Hepatocyte (in vitro differentiated cells): Measurements from ENCODE around the gene MC3R. TPM values are rescaled to one million over a fixed set of nuclear protein-coding genes. Genes with fewer than 3 reads are reported as not detected.

ENCODE experiments used
- DNase-seq: peaks from one replicate; pipeline ENCODE4 v3.0.0-alpha.2; 2016; ENCODE audit warnings: low spot score
- H2AFZ ChIP-seq: fragments of 200-600 bp; sonication (generic); 2 replicates; pipeline ENCODE4 v1.6.0; 2016; ENCODE audit warnings: antibody characterized with exemption, mild to moderate bottlenecking
- H3K27ac ChIP-seq: fragments of 200-600 bp; sonication (generic); 2 replicates; pipeline ENCODE4 v1.5.1; 2016; ENCODE audit warnings: mild to moderate bottlenecking
- H3K27me3 ChIP-seq: fragments of 200-600 bp; sonication (generic); 2 replicates; pipeline ENCODE4 v1.6.1; 2016
- H3K36me3 ChIP-seq: fragments of 200-600 bp; sonication (generic); replicated peaks from 2 replicates; pipeline ENCODE4 v1.5.1; 2016; ENCODE audit warnings: low read depth; ENCODE audit not compliant: insufficient read depth
- H3K4me1 ChIP-seq: fragments of 200-600 bp; sonication (generic); 2 replicates; pipeline ENCODE4 v1.5.1; 2016; ENCODE audit warnings: mild to moderate bottlenecking, moderate library complexity; ENCODE audit not compliant: insufficient read depth
- H3K4me2 ChIP-seq: fragments of 200-600 bp; sonication (generic); 2 replicates; pipeline ENCODE4 v1.6.0; 2016
- H3K4me3 ChIP-seq: fragments of 200-600 bp; sonication (generic); 2 replicates; pipeline ENCODE4 v1.5.1; 2016; ENCODE audit warnings: mild to moderate bottlenecking
- H3K79me2 ChIP-seq: fragments of 200-600 bp; sonication (generic); 2 replicates; pipeline ENCODE4 v1.6.0; 2017; ENCODE audit warnings: mild to moderate bottlenecking
- H3K9me2 ChIP-seq: fragments of 200-600 bp; sonication (generic); replicated peaks from 2 replicates; pipeline ENCODE4 v1.6.0; 2017; ENCODE audit warnings: mild to moderate bottlenecking; ENCODE audit not compliant: insufficient read depth
- H3K9me3 ChIP-seq: fragments of 200-600 bp; sonication (generic); 2 replicates; pipeline ENCODE4 v1.5.1; 2016; ENCODE audit warnings: low read depth, mild to moderate bottlenecking
- H4K20me1 ChIP-seq: fragments of 200-600 bp; sonication (generic); 2 replicates; pipeline ENCODE4 v1.6.0; 2016; ENCODE audit warnings: mild to moderate bottlenecking; ENCODE audit not compliant: insufficient read depth, poor library complexity, severe bottlenecking
- CTCF ChIP-seq: fragments of 200-600 bp; sonication (generic); IDR thresholded peaks from 2 replicates; pipeline ENCODE4 v1.5.1; 2016; ENCODE audit warnings: antibody characterized with exemption, mild to moderate bottlenecking; ENCODE audit not compliant: poor library complexity
- EZH2 ChIP-seq: fragments of 200-600 bp; sonication (generic); IDR thresholded peaks from 2 replicates; pipeline ENCODE4 v1.6.1; 2016; ENCODE audit warnings: antibody characterized with exemption, mild to moderate bottlenecking, borderline replicate concordance
- EZH2phosphoT487 ChIP-seq: fragments of 200-600 bp; sonication (generic); IDR thresholded peaks from one replicate; pipeline ENCODE4 v1.6.1; 2018; ENCODE audit warnings: antibody characterized with exemption, mild to moderate bottlenecking, low read depth, moderate library complexity; ENCODE audit not compliant: unreplicated experiment, severe bottlenecking
- WGBS: methylation state at CpG from one replicate; pipeline ENCODE4 v1.1.6; 2016; ENCODE audit warnings: low lambda C conversion rate; ENCODE audit errors: missing lambda C conversion rate; 5-methylcytosine and 5-hydroxymethylcytosine counted together
- polyA plus RNA-seq: library from polyadenylated mRNA; unstranded; fragments of >200 nt; fragmentation: Nextera tagmentation; extraction: Ambion mirVana; gene quantifications from 2 replicates; pipeline ENCODE4 v1.2.1, GENCODE V29; 2016
- total RNA-seq: library from RNA; depleted of rRNA; stranded (reverse); fragments of >200 nt; gene quantifications from 2 replicates; pipeline ENCODE4 v1.2.3, GENCODE V29; 2014

MC3R gene
- total and polyA plus RNA-seq, 2 experiments from 2014 or later, result 1.9 TPM; not detected in 1

DNA sequence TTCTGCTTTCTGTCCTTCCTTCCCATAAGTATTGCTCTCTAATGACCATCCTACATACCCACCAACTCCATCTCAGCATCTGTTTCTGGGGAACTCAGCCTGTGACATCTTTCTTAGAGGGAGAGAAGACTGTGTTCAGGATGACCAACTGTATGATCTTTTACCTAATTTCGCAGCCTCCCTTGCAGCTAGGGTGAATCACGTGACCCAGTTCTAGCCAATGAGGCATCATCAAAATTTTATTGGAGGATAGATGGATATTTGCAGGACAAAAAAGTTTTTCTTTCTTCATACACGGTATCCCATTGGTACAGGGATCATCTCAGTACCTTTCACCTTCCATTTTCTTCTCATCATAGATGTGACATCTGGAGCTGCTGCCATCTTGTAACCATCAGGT, 14.4 kb upstream of the MC3R start:
- Histone ChIP-seq H4K20me1 (no peaks in the 10 kb centered on the region), H3K27ac (no peak overlapping the region), H3K79me2 (no peaks in the 10 kb centered on the region), H3K4me1 (no peaks in the 10 kb centered on the region), H3K9me2 (no peaks in the 10 kb centered on the region), H3K4me2 (no peak overlapping the region), H3K27me3 (no peaks in the 10 kb centered on the region), H3K36me3 (no peaks in the 10 kb centered on the region), H2AFZ (no peak overlapping the region), H3K9me3 (no peaks in the 10 kb centered on the region), H3K4me3 (no peak overlapping the region)
- no peak for TF ChIP-seq EZH2phosphoT487
- no peak for TF ChIP-seq CTCF
- TF ChIP-seq EZH2, result no peak
- no peak for DNase-seq
- WGBS, result 81% methylated on average over 3 of the region's 3 CpGs

- no peaks in the 10 kb centered on the region for H3K27me3 ChIP-seq
- H3K4me3 ChIP-seq, result no peak overlapping the region
- H4K20me1 ChIP-seq, result no peaks in the 10 kb centered on the region
- no peak overlapping the region for H3K4me2 ChIP-seq
- H3K79me2 ChIP-seq, result no peaks in the 10 kb centered on the region
- no peak overlapping the region for H2AFZ ChIP-seq
- H3K36me3 ChIP-seq, result no peaks in the 10 kb centered on the region
- DNase-seq, result no peak
- no peak overlapping the region for H3K27ac ChIP-seq
- no peaks in the 10 kb centered on the region for H3K4me1 ChIP-seq
- no peak for TF ChIP-seq CTCF
- no peak for TF ChIP-seq EZH2phosphoT487
- TF ChIP-seq EZH2, result no peak
- no peaks in the 10 kb centered on the region for H3K9me2 ChIP-seq
- H3K9me3 ChIP-seq, result no peaks in the 10 kb centered on the region
Observed at GRCh38 chr20:56237335-56237734, 11.2 kb upstream of the MC3R start.

- Histone ChIP-seq H3K4me2 (no peak overlapping the region), H3K79me2 (no peaks in the 10 kb centered on the region), H3K27me3 (no peaks in the 10 kb centered on the region), H3K36me3 (no peaks in the 10 kb centered on the region), H4K20me1 (no peaks in the 10 kb centered on the region), H3K4me1 (no peaks in the 10 kb centered on the region), H3K9me3 (no peaks in the 10 kb centered on the region), H3K4me3 (no peak overlapping the region), H3K9me2 (no peaks in the 10 kb centered on the region), H2AFZ (no peak overlapping the region), H3K27ac (no peak overlapping the region)
- DNase-seq, result no peak
- TF ChIP-seq EZH2phosphoT487, result no peak
- TF ChIP-seq CTCF, result no peak
- TF ChIP-seq EZH2, result no peak
- 41% methylated on average over 6 of the region's 6 CpGs for WGBS
Observed at GRCh38 chr20:56244259-56244658, 4.3 kb upstream of the MC3R start.

- Histone ChIP-seq H3K4me3 (no peak overlapping the region), H3K27me3 (peaks cover under 1% of the 10 kb centered on the region), H2AFZ (no peak overlapping the region), H3K9me3 (no peaks in the 10 kb centered on the region), H3K27ac (no peak overlapping the region), H3K4me1 (no peaks in the 10 kb centered on the region), H4K20me1 (no peaks in the 10 kb centered on the region), H3K36me3 (no peaks in the 10 kb centered on the region), H3K79me2 (no peaks in the 10 kb centered on the region), H3K4me2 (no peak overlapping the region), H3K9me2 (no peaks in the 10 kb centered on the region)
- no peak for DNase-seq
- 28% methylated on average over 3 of the region's 3 CpGs for WGBS
- TF ChIP-seq CTCF (no peak), EZH2phosphoT487 (no peak), EZH2 (no peak)
Observed at GRCh38 chr20:56245761-56246160, 2.8 kb upstream of the MC3R start.
